ENCODE measurements around the gene IQCH. TPM values are rescaled to one million over a fixed set of nuclear protein-coding genes. Genes with fewer than 3 reads are reported as not detected.
"Not testable (repeated sequence)": the region's sequence is repeated elsewhere in the genome, so short reads cannot be mapped to it uniquely, and the experiment has no call there.

IQCH gene
- total and polyA plus RNA-seq, 2 donors = 0.91 to 1.8 TPM

DNA sequence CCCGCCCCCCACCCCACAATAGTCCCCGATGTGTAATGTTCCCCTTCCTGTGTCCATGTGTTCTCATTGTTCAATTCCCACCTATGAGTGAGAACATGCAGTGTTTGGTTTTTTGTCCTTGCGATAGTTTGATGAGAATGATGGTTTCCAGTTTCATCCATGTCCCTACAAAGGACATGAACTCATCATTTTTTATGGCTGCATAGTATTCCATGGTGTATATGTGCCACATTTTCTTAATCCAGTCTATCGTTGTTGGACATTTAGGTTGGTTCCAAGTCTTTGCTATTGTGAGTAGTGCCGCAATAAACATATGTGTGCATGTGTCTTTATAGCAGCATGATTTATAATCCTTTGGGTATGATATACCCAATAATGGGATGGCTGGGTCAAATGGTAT lies 193.8 kb downstream of the IQCH start:
- H3K36me3 ChIP-seq (ENCODE audit: control insufficient read depth in 2 of 2, insufficient read depth in 2 of 2, low read length in 1 of 2); H3K27ac ChIP-seq (ENCODE audit: low read depth in 1 of 2, low read length in 1 of 2); H3K4me3 ChIP-seq (ENCODE audit: low read length in 2 of 2); H3K4me1 ChIP-seq (ENCODE audit: control insufficient read depth in 2 of 2, insufficient read depth in 2 of 2, low read length in 2 of 2); H3K9me3 ChIP-seq (ENCODE audit: control insufficient read depth in 2 of 2, insufficient read depth in 1 of 2, low read length in 1 of 2); H3K27me3 ChIP-seq (ENCODE audit: control insufficient read depth in 2 of 2, insufficient read depth in 1 of 2, low read length in 1 of 2); DNase-seq (ENCODE audit: low read depth in 6 of 9, low spot score in 9 of 9): not testable (repeated sequence)
- over 99% methylated on average over 4 of the region's 5 CpGs for WGBS

DNA sequence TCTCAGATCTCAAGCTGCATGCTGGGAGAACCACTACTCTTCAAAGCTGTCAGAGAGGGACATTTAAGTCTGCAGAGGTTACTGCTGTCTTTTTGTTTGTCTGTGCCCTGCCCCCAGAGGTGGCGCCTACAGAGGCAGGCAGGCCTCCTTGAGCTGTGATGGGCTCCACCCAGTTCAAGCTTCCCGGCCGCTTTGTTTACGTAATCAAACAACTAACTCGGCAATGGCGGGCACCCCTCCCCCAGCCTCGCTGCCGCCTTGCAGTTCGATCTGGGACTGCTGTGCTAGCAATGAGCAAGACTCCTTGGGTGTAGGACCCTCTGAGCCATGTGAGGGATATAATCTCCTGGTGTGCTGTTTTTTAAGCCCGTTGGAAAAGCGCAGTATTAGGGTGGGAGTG lies 199.1 kb downstream of the IQCH start:
- H3K27ac ChIP-seq (ENCODE audit: low read depth in 1 of 2, low read length in 1 of 2); DNase-seq (ENCODE audit: low read depth in 6 of 9, low spot score in 9 of 9); H3K9me3 ChIP-seq (ENCODE audit: control insufficient read depth in 2 of 2, insufficient read depth in 1 of 2, low read length in 1 of 2); H3K36me3 ChIP-seq (ENCODE audit: control insufficient read depth in 2 of 2, insufficient read depth in 2 of 2, low read length in 1 of 2); H3K4me3 ChIP-seq (ENCODE audit: low read length in 2 of 2); H3K4me1 ChIP-seq (ENCODE audit: control insufficient read depth in 2 of 2, insufficient read depth in 2 of 2, low read length in 2 of 2); H3K27me3 ChIP-seq (ENCODE audit: control insufficient read depth in 2 of 2, insufficient read depth in 1 of 2, low read length in 1 of 2): not testable (repeated sequence)
- 94% methylated on average over 11 of the region's 11 CpGs for WGBS

DNA sequence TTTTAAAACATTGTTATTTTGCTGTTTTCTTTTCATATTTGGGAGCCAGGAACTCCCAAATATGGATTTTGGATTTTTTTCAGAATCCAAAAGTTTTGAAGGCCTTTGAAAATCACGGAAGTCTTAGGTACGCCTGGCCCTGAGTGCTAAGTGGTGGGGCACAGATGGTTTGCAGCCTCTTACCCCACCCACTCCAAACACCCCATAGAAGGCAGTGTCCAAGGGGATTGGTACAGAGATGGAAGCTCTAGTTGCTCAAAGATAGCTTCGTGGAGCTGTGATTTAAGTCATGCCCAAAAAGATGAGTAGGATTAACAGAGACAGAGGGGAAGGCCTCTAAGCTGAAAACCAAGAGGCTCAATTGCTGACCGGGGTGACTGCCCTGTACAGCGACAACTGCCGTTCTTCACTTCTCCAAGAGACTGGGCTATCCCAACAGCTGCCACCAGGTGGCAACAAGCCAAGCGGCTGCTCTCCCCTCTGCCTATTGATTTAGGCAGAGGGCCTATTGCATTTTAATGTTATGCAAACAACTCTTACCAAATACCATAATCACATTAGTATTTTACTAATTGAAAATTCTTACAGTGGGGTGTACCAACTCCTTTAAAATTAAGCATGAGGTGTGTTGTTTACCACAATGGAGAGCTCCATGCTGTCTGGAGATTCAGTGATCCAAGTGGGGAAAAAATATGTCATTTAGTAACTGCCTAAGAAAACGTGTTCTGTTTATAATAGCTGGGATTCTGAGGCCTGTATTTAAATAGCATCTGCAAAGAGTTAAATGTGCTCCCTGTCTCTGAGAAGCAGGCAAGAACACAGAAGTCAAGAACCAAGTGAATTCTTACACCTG lies 202.3 kb downstream of the IQCH start:
- Histone ChIP-seq H3K36me3 (ENCODE audit: control insufficient read depth in 2 of 2, insufficient read depth in 2 of 2, low read length in 1 of 2) (no peaks in the 10 kb centered on the region), H3K4me1 (ENCODE audit: control insufficient read depth in 2 of 2, insufficient read depth in 2 of 2, low read length in 2 of 2) (no peaks in the 10 kb centered on the region), H3K27me3 (ENCODE audit: control insufficient read depth in 2 of 2, insufficient read depth in 1 of 2, low read length in 1 of 2) (no peaks in the 10 kb centered on the region), H3K27ac (ENCODE audit: low read depth in 1 of 2, low read length in 1 of 2) (no peak overlapping the region), H3K9me3 (ENCODE audit: control insufficient read depth in 2 of 2, insufficient read depth in 1 of 2, low read length in 1 of 2) (peaks cover 0 to 6% of the 10 kb centered on the region in 2 donors), H3K4me3 (ENCODE audit: low read length in 2 of 2) (no peak overlapping the region)
- peak; percentile 32 to 83 (median 64) for DNase-seq (ENCODE audit: low read depth in 6 of 9, low spot score in 9 of 9)
- 34% methylated on average over 8 of the region's 8 CpGs for WGBS

DNA sequence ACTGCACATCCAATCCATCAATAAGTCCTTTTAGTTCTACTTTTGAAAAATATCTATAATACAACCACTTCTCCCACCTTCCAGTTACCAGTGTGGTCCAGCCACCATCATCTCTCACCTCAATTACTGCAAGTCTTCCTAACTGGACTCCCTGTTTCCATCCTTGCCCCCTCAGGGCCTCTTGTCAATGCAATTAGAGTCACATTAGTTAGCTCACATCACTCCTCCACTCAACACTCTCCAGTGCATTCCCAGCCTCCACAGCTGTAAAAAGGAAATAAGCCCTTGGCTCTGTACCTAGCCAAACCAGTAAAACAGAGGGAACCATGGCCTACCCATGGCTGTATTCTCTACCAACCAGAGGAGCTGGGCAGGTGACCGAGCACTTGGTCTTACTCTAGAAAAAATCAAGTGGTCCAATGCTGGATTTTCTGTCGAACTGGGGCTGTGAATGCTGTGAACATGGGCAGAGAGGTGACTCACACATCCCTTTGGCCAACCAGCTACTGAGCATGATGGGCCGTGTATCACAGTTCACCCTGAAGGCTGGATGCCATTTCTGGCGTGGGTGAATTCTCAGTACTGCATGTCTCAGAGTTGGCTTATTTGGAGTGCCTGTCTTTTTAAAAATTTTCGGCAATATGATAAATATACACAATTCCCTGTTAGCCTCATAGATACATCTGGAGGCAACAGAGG lies 203.9 kb downstream of the IQCH start:
- WGBS = 99% methylated on average over 5 of the region's 5 CpGs
- H3K36me3 ChIP-seq (ENCODE audit: control insufficient read depth in 2 of 2, insufficient read depth in 2 of 2, low read length in 1 of 2) = no peaks in the 10 kb centered on the region
- H3K9me3 ChIP-seq (ENCODE audit: control insufficient read depth in 2 of 2, insufficient read depth in 1 of 2, low read length in 1 of 2) = peaks cover 0 to 5% of the 10 kb centered on the region in 2 donors
- no peak overlapping the region for H3K4me3 ChIP-seq (ENCODE audit: low read length in 2 of 2)
- DNase-seq (ENCODE audit: low read depth in 6 of 9, low spot score in 9 of 9) = no peak
- no peaks in the 10 kb centered on the region for H3K27me3 ChIP-seq (ENCODE audit: control insufficient read depth in 2 of 2, insufficient read depth in 1 of 2, low read length in 1 of 2)
- no peaks in the 10 kb centered on the region for H3K4me1 ChIP-seq (ENCODE audit: control insufficient read depth in 2 of 2, insufficient read depth in 2 of 2, low read length in 2 of 2)
- H3K27ac ChIP-seq (ENCODE audit: low read depth in 1 of 2, low read length in 1 of 2) = no peak overlapping the region

DNA sequence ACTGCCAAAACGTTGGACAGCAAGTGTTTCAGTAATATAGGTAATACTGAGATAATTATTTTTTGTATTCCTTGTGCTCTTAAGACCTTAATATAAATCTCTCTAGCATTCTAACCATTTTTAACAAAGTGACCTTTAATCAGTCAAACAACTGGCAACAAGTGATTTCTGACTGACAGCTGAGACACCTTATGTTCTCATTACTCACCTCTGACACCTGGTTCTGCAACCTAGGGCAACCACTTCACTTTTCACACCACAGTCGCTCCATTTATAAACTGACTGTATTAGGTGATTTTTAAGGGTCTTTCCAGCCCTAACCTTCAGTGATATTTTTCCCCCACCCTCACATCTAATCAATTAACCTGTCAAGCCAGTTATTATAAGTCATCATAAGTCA lies 205.9 kb downstream of the IQCH start:
- no peak for DNase-seq (ENCODE audit: low read depth in 6 of 9, low spot score in 9 of 9)
- H3K27ac ChIP-seq (ENCODE audit: low read depth in 1 of 2, low read length in 1 of 2) = no peak overlapping the region
- H3K36me3 ChIP-seq (ENCODE audit: control insufficient read depth in 2 of 2, insufficient read depth in 2 of 2, low read length in 1 of 2) = no peaks in the 10 kb centered on the region
- H3K4me1 ChIP-seq (ENCODE audit: control insufficient read depth in 2 of 2, insufficient read depth in 2 of 2, low read length in 2 of 2) = no peaks in the 10 kb centered on the region
- no peaks in the 10 kb centered on the region for H3K27me3 ChIP-seq (ENCODE audit: control insufficient read depth in 2 of 2, insufficient read depth in 1 of 2, low read length in 1 of 2)
- 94% methylated on average over 2 of the region's 2 CpGs for WGBS
- H3K4me3 ChIP-seq (ENCODE audit: low read length in 2 of 2) = no peak overlapping the region
- no peaks in the 10 kb centered on the region for H3K9me3 ChIP-seq (ENCODE audit: control insufficient read depth in 2 of 2, insufficient read depth in 1 of 2, low read length in 1 of 2)

DNA sequence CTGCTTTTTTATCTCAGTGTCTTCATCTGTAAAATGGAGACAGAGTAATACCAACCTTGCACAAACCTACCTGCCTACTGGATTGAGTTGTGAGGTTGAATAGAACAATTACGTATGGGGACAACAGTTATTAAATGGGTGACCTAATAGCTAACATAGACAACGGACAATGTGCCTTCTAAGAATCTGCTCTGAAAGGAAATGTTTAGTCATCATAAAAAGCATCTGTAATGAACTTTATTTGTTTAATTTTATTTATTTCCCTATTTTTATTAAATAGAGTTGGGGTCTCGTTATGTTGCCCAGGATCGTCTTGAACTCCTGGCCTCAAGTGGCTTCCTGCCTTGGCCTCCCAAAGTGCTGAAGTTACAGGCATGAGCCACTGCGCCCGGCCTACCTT lies 207.1 kb downstream of the IQCH start:
- Histone ChIP-seq H3K27ac (ENCODE audit: low read depth in 1 of 2, low read length in 1 of 2) (no peak overlapping the region), H3K4me3 (ENCODE audit: low read length in 2 of 2) (no peak overlapping the region), H3K27me3 (ENCODE audit: control insufficient read depth in 2 of 2, insufficient read depth in 1 of 2, low read length in 1 of 2) (no peaks in the 10 kb centered on the region), H3K36me3 (ENCODE audit: control insufficient read depth in 2 of 2, insufficient read depth in 2 of 2, low read length in 1 of 2) (no peaks in the 10 kb centered on the region), H3K9me3 (ENCODE audit: control insufficient read depth in 2 of 2, insufficient read depth in 1 of 2, low read length in 1 of 2) (no peaks in the 10 kb centered on the region), H3K4me1 (ENCODE audit: control insufficient read depth in 2 of 2, insufficient read depth in 2 of 2, low read length in 2 of 2) (no peaks in the 10 kb centered on the region)
- WGBS = 98% methylated on average over 6 of the region's 6 CpGs
- DNase-seq (ENCODE audit: low read depth in 6 of 9, low spot score in 9 of 9) = no peak

DNA sequence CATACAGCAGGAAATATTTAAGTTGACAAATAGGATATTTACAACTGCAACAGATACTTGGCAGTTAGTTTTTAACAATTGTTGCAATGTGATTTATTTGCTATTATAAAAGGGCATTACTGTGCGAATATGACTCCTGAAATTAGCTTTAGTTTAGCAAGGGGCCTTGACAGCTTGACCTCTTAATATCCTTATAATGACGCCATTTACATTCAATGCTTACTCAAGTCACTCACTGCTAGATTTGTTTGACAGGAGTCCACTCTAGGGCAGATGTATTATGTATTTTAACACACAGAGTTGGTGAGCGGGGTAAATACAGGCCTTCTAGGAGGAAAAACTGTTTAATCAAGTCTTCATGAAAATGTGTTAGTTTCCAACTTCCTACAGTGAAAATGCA lies 208.3 kb downstream of the IQCH start:
- WGBS = 98% methylated on average over 3 of the region's 3 CpGs
- no peak overlapping the region for H3K4me3 ChIP-seq (ENCODE audit: low read length in 2 of 2)
- H3K27ac ChIP-seq (ENCODE audit: low read depth in 1 of 2, low read length in 1 of 2) = no peak overlapping the region
- H3K4me1 ChIP-seq (ENCODE audit: control insufficient read depth in 2 of 2, insufficient read depth in 2 of 2, low read length in 2 of 2) = peaks cover 0 to 5% of the 10 kb centered on the region in 2 donors
- no peaks in the 10 kb centered on the region for H3K36me3 ChIP-seq (ENCODE audit: control insufficient read depth in 2 of 2, insufficient read depth in 2 of 2, low read length in 1 of 2)
- DNase-seq (ENCODE audit: low read depth in 6 of 9, low spot score in 9 of 9) = no peak
- H3K9me3 ChIP-seq (ENCODE audit: control insufficient read depth in 2 of 2, insufficient read depth in 1 of 2, low read length in 1 of 2) = no peaks in the 10 kb centered on the region
- no peaks in the 10 kb centered on the region for H3K27me3 ChIP-seq (ENCODE audit: control insufficient read depth in 2 of 2, insufficient read depth in 1 of 2, low read length in 1 of 2)

DNA sequence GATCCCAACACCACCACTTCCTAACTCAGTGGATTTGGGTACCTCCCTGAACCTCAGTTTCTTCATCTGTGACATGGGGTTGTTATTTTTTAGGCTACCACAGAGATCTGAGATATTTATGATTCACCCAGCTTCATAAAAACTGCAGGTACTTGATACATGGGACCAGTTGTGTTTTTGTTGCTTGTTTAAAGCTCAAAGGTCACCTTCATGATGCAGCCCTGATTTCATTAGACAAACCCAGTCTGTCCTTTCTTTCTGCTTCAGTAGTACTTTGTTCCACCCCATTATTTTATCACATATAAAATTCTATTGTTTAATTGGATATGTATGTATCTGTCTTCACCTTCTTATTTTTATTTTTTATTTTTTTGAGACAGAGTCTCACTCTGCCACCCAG lies 208.9 kb downstream of the IQCH start:
- Histone ChIP-seq H3K4me3 (ENCODE audit: low read length in 2 of 2) (no peak overlapping the region), H3K27ac (ENCODE audit: low read depth in 1 of 2, low read length in 1 of 2) (no peak overlapping the region), H3K36me3 (ENCODE audit: control insufficient read depth in 2 of 2, insufficient read depth in 2 of 2, low read length in 1 of 2) (no peaks in the 10 kb centered on the region), H3K4me1 (ENCODE audit: control insufficient read depth in 2 of 2, insufficient read depth in 2 of 2, low read length in 2 of 2) (peaks cover 0 to 5% of the 10 kb centered on the region in 2 donors), H3K9me3 (ENCODE audit: control insufficient read depth in 2 of 2, insufficient read depth in 1 of 2, low read length in 1 of 2) (no peaks in the 10 kb centered on the region), H3K27me3 (ENCODE audit: control insufficient read depth in 2 of 2, insufficient read depth in 1 of 2, low read length in 1 of 2) (no peaks in the 10 kb centered on the region)
- DNase-seq (ENCODE audit: low read depth in 6 of 9, low spot score in 9 of 9) = no peak

DNA sequence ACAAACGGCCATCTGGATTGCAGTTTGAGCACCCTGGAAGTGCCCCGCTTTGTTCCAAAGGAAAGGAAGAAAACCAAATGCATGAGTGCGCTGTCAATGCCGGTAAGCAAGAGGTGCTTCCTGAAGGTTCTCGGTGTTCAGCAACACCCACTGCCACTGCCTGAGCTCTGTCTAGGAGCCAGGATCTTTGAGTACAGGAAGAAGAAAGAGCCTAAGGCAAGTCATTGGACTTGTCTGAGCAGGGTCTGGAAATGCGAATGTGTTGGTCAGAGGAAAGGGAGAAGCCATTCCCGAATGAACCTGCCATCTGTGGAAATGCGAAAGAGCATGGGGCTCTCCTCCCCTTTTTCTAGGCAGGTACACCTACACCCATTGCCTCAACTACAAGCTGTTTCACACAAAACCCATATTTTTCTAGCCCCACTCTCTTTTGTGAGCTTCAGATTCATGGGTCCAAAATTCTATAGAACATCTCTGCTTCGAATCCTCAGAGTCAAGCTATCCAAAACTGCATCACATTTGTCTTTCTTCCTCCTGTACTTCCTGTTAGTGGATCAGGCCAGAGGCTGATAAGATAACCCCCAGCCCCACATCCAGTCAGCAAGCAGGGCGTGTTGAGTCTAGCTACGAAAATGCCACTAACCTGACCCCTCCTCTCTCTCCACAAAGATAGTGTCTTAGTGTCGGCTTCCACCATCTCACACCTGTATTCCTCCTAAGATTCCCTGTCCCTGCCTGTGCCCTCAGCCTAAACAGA lies 210.8 kb downstream of the IQCH start:
- no peaks in the 10 kb centered on the region for H3K9me3 ChIP-seq (ENCODE audit: control insufficient read depth in 2 of 2, insufficient read depth in 1 of 2, low read length in 1 of 2)
- H3K27ac ChIP-seq (ENCODE audit: low read depth in 1 of 2, low read length in 1 of 2) = no peak overlapping the region
- H3K4me3 ChIP-seq (ENCODE audit: low read length in 2 of 2) = no peak overlapping the region
- H3K27me3 ChIP-seq (ENCODE audit: control insufficient read depth in 2 of 2, insufficient read depth in 1 of 2, low read length in 1 of 2) = no peaks in the 10 kb centered on the region
- peaks cover 0 to 5% of the 10 kb centered on the region in 2 donors for H3K4me1 ChIP-seq (ENCODE audit: control insufficient read depth in 2 of 2, insufficient read depth in 2 of 2, low read length in 2 of 2)
- DNase-seq (ENCODE audit: low read depth in 6 of 9, low spot score in 9 of 9) = no peak
- no peaks in the 10 kb centered on the region for H3K36me3 ChIP-seq (ENCODE audit: control insufficient read depth in 2 of 2, insufficient read depth in 2 of 2, low read length in 1 of 2)
- 96% methylated on average over 12 of the region's 12 CpGs for WGBS
